Ovary (tissue), 9 donors: ENCODE measurements around the gene NPL. TPM values are rescaled to one million over a fixed set of nuclear protein-coding genes. Genes with fewer than 3 reads are reported as not detected.

Experiments
- DNase-seq, 5 donors: peaks; one replicate each; pipeline ENCODE4 v3.0.0-alpha.2; 2019 to 2020
- H3K27ac ChIP-seq, 2 donors: fragments of 200-600 bp; one replicate each; pipeline versions ENCODE4 v1.5.1 to v1.8.0; 2019 to 2022
- H3K27me3 ChIP-seq: fragments of 200-600 bp; one replicate; pipeline ENCODE4 v1.8.0; 2022
- H3K36me3 ChIP-seq: fragments of 200-600 bp; sonication (generic); one replicate; pipeline ENCODE4 v1.5.1; 2019
- H3K4me1 ChIP-seq: one replicate; pipeline ENCODE4 v1.8.1; 2013; ENCODE audit warnings: mild to moderate bottlenecking, moderate library complexity; ENCODE audit not compliant: insufficient read depth
- H3K4me3 ChIP-seq: fragments of 200-600 bp; sonication (generic); one replicate; pipeline ENCODE4 v1.5.1; 2017
- H3K9me3 ChIP-seq, 2 donors: fragments of 200-600 bp in 1 of 2; sonication (generic) in 1 of 2; one replicate each; pipeline versions ENCODE4 v1.5.1 to v1.8.1; 2013 to 2019; ENCODE audit warnings: mild to moderate bottlenecking in 1 of 2, moderate library complexity in 1 of 2
- EP300 ChIP-seq: sonication (generic); formaldehyde crosslinking; IDR thresholded peaks from one replicate; pipeline ENCODE4 v1.6.1; 2017; ENCODE audit warnings: antibody characterized with exemption
- POLR2A ChIP-seq: fragments of 450-650 bp; IDR thresholded peaks from one replicate; pipeline ENCODE4 v1.6.1; 2017; ENCODE audit warnings: antibody characterized with exemption, mild to moderate bottlenecking, moderate library complexity
- WGBS, 3 donors: extraction: QIAGEN DNeasy Blood & Tissue Kit in 1 of 3; methylation state at CpG; one replicate each; pipeline versions ENCODE4 v1.1.5 to v1.1.7; 2013 to 2017; 5-methylcytosine and 5-hydroxymethylcytosine counted together
- intact Hi-C, 4 donors: fragments of 100-400 bp; cut with DNase I; formaldehyde crosslinking; loops; one replicate each; pipeline versions ENCODE4 v1.11.0 to v1.15.1; 2022 to 2023
- polyA plus RNA-seq, 2 donors: library from polyadenylated mRNA; stranded (reverse); fragments of 200-250 nt in 1 of 2; fragments of 350-450 nt in 1 of 2; fragmentation: Illumina TruSeq in 1 of 2; extraction: RNeasy Lipid Tissue Mini Kit (QIAGEN cat#74804) in 1 of 2; gene quantifications; one replicate each; pipeline ENCODE4 v1.2.3, GENCODE V29; 2013 to 2014
- total RNA-seq, 7 donors: library from RNA; depleted of rRNA in 2 of 7; stranded (reverse); fragments of >200 nt in 2 of 7; fragmentation: NEBNext Ultra II Directional in 3 of 7; extraction: Animal tissue kit (Norgen Biotek cat#: 25700) in 3 of 7; gene quantifications; one replicate each; pipeline versions ENCODE4 v1.1.0 to v1.2.4, GENCODE V29; 2016 to 2023
- TF ChIP-seq, protein P1 (sequence below), 3 donors: fragments of 450-650 bp in 2 of 3; fragments of 200-600 bp in 1 of 3; IDR thresholded peaks; one replicate each; pipeline versions ENCODE4 v1.5.1 to v1.8.0; 2016 to 2022; ENCODE audit warnings: antibody characterized with exemption in 3 of 3, mild to moderate bottlenecking in 1 of 3
- donor health status: DM: no; HTN: no; CAD: no; lungs with moderate emphysema.
- donor health status: DM: no; HTN: no; CAD: no.
- donor health status: Bipolar disorder and iron deficiency.
- donor health status: DM: yes; HTN: yes; CAD: no.
- donor health status: DM: no; HTN: no; CAD: no.
- donor health status: DM: yes; HTN: yes; CAD: no.

The NPL gene
- total and polyA plus RNA-seq, 9 donors: 2.3 to 26.0 (median 3.7) TPM

DNA sequence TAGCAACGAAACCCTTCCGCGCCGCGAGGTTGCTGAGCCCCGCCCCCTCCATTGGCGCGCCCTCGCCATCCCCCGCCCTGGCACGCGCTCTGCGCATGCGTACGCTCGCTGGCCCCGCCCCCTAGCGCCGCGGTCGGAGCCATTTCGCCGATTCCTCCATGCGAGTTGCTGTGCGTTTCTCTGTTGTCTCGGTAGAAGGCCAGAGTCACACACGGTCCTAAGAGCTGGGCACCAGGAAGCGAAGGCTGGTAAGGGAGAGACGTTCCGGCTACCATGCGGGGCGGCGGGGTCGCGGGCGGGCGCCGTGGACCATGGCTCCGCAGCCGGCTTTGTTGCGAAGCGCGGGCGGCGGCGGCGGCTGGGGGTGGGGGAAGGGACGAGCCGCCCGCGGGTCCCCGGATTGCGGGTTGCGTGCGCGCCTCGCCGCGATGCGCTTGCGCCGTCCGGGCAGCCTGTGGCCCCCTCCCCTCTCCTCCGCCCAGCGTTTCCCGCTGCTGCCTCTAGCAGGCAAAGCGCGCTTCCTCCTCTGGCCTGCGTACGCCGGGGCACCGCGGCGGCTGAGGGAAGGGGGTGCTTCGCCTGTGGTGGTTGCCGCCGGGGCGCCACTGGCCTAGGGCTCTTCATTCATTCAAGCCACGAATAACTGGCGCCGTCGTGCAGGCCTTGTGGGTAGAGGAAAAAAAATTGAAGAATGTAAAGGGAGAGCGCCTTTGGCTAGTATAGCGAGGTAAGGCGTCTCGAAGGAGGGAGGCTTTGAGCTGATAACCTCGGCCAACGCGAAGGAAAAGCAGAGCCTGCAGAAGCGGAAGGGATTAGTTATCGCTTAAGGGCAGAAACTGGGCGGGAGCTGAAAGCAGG is 49.9 kb downstream of the NPL start, which contains the start of gene DHX9:
TSS of gene DHX9 (plus strand) at position 139 of the 858 bp plus-strand sequence. CDS start 3,220 bp downstream, outside the sequence.
- WGBS, 3 donors: 1% methylated on average over 48 to 92 of the region's 92 CpGs
- Histone ChIP-seq H3K27me3 (no peaks in the 10 kb centered on the region), H3K27ac (peak within 1 kb of the TSS; percentile 84 to 93), H3K4me1 (peaks cover 5% of the 10 kb centered on the region), H3K36me3 (no peaks in the 10 kb centered on the region), H3K9me3 (no peaks in the 10 kb centered on the region), H3K4me3 (peak within 1 kb of the TSS; percentile 76)
- TF ChIP-seq POLR2A (peak; percentile 97), EP300 (no peak)
- TF ChIP-seq, protein P1, sequence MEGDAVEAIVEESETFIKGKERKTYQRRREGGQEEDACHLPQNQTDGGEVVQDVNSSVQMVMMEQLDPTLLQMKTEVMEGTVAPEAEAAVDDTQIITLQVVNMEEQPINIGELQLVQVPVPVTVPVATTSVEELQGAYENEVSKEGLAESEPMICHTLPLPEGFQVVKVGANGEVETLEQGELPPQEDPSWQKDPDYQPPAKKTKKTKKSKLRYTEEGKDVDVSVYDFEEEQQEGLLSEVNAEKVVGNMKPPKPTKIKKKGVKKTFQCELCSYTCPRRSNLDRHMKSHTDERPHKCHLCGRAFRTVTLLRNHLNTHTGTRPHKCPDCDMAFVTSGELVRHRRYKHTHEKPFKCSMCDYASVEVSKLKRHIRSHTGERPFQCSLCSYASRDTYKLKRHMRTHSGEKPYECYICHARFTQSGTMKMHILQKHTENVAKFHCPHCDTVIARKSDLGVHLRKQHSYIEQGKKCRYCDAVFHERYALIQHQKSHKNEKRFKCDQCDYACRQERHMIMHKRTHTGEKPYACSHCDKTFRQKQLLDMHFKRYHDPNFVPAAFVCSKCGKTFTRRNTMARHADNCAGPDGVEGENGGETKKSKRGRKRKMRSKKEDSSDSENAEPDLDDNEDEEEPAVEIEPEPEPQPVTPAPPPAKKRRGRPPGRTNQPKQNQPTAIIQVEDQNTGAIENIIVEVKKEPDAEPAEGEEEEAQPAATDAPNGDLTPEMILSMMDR (IDR thresholded peaks at IDR 0.05): peak; percentile 11 to 50 (median 31)
- DNase-seq: peak; percentile 92 to 97 (median 97)
- intact Hi-C loops: no loop called here

DNA sequence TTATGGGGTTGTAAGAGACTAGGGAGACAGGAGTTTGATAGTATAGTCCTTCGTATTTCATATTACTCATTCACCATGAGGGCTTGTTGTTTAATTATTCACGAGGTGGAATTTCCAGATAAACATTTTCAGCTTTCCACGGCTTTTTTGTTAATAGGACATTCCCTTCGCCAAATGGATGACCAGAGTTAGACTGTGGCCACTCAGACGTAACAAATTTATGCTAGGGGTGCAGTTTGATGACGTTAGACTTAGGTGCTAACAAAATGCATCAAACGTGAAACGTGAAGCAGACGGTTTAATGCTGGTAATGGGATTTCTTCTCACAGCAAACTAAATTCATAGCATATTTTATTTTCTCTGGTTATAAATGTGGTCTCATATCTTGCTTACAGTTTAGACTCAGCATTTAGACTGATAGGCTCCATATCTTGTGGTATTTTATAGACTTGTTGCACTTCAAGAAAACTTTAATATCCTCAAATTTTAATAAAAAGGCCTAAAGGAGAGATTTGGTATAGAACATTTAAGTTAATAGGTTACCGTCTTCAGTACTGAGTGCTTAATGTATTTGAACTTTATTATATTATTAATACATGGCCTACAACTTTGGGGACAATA is 51.9 kb downstream of the NPL start:
- H3K27ac ChIP-seq: no peak overlapping the region
- H3K4me1 ChIP-seq: peaks cover 8% of the 10 kb centered on the region

DNA sequence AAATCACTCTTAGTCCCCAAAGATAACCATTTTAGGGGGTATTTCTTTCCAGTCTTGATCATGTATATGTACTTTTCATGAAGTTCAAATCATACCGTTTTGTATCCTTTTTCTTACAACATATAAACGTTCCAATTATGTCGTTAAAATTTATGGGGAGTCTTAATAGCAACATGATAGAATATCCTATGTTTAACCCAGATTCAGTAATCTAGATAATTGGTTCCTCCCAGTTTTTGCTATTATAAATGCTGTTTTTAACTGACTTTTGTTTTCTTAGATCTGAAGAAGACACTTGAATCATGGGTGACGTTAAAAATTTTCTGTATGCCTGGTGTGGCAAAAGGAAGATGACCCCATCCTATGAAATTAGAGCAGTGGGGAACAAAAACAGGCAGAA is 52.7 kb downstream of the NPL start:
- no peak for TF ChIP-seq EP300
- TF ChIP-seq, protein P1 (IDR thresholded peaks at IDR 0.05): no peak
- no peak for TF ChIP-seq POLR2A
- intact Hi-C loops: no loop called here
- Histone ChIP-seq H3K27me3 (no peaks in the 10 kb centered on the region), H3K4me1 (peaks cover 8% of the 10 kb centered on the region), H3K9me3 (no peaks in the 10 kb centered on the region), H3K27ac (no peak overlapping the region), H3K36me3 (no peaks in the 10 kb centered on the region), H3K4me3 (no peak overlapping the region)
- WGBS, 3 donors: 18 to 21% (median 20%) methylated on average over 4 of the region's 4 CpGs
- DNase-seq: no peak

More for the DNA sequence above, 51.9 kb downstream of the NPL start:
- Histone ChIP-seq H3K36me3 (no peaks in the 10 kb centered on the region), H3K4me3 (no peak overlapping the region), H3K27me3 (no peaks in the 10 kb centered on the region), H3K9me3 (no peaks in the 10 kb centered on the region)
- intact Hi-C loops: no loop called here
- TF ChIP-seq EP300: no peak
- TF ChIP-seq POLR2A: no peak
- TF ChIP-seq, protein P1 (IDR thresholded peaks at IDR 0.05): no peak
- no peak for DNase-seq
- WGBS, 3 donors: 14 to 21% (median 15%) methylated on average over 10 of the region's 10 CpGs

DNA sequence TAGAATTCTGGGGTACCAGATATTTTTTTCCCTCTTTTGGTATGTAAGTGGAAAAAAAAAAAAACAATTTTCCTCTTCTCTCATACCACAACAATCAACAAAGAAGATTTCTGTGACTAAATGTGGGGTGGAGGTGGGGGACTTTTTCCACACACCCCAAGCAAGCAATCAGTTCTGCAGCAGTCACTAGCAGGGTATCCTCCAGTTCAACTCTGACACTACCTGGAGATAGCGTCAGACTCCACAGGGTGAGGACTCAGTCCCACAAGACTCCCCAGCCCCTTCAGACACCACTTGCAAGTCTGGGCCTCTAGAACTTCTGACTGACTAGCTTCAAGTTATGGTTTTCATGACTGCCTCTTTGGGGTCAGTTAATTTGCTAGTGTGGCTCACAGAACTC is 55.8 kb downstream of the NPL start:
- Histone ChIP-seq H3K27ac (no peak overlapping the region), H3K27me3 (no peaks in the 10 kb centered on the region), H3K4me3 (no peak overlapping the region), H3K36me3 (no peaks in the 10 kb centered on the region), H3K4me1 (peaks cover 8% of the 10 kb centered on the region), H3K9me3 (no peaks in the 10 kb centered on the region)
- DNase-seq: no peak
- intact Hi-C loops: no loop called here
- WGBS, 3 donors: 84 to 97% (median 94%) methylated on average over 1 of the region's 1 CpG
- TF ChIP-seq, protein P1 (IDR thresholded peaks at IDR 0.05): no peak
- TF ChIP-seq POLR2A (no peak), EP300 (no peak)
